GM23338 (cell line): Measurements from ENCODE around the gene WDR41.

Source experiments
- CTCF ChIP-seq, 2 experiments: fragments of 200-600 bp in 1 of 2; sonication (generic) in 1 of 2; conservative IDR thresholded peaks; 2 replicates each; pipeline versions ENCODE4 v1.5.1 to v1.6.1; 2016 to 2017; ENCODE audit warnings: antibody characterized with exemption in 2 of 2, low read depth in 2 of 2, mild to moderate bottlenecking in 2 of 2, moderate library complexity in 1 of 2
- REST ChIP-seq: IDR thresholded peaks from one replicate; pipeline ENCODE4 v1.6.1; 2018; ENCODE audit warnings: antibody characterized with exemption; ENCODE audit not compliant: unreplicated experiment

GRCh38 chr5:77513321-77513720 is 21.2 kb upstream of the WDR41 start:
- TF ChIP-seq REST, result no peak
- no peak for TF ChIP-seq CTCF (conservative IDR thresholded peaks at IDR 0.05; ENCODE audit: low read depth in 2 of 2)
